Measurements from ENCODE around the gene ADAT1. TPM values are rescaled to one million over a fixed set of nuclear protein-coding genes. Genes with fewer than 3 reads are reported as not detected.

The ADAT1 gene, protein sequence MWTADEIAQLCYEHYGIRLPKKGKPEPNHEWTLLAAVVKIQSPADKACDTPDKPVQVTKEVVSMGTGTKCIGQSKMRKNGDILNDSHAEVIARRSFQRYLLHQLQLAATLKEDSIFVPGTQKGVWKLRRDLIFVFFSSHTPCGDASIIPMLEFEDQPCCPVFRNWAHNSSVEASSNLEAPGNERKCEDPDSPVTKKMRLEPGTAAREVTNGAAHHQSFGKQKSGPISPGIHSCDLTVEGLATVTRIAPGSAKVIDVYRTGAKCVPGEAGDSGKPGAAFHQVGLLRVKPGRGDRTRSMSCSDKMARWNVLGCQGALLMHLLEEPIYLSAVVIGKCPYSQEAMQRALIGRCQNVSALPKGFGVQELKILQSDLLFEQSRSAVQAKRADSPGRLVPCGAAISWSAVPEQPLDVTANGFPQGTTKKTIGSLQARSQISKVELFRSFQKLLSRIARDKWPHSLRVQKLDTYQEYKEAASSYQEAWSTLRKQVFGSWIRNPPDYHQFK
- 10 to 100 TPM; 60.3 to 66.1 TPM for total RNA-seq

DNA sequence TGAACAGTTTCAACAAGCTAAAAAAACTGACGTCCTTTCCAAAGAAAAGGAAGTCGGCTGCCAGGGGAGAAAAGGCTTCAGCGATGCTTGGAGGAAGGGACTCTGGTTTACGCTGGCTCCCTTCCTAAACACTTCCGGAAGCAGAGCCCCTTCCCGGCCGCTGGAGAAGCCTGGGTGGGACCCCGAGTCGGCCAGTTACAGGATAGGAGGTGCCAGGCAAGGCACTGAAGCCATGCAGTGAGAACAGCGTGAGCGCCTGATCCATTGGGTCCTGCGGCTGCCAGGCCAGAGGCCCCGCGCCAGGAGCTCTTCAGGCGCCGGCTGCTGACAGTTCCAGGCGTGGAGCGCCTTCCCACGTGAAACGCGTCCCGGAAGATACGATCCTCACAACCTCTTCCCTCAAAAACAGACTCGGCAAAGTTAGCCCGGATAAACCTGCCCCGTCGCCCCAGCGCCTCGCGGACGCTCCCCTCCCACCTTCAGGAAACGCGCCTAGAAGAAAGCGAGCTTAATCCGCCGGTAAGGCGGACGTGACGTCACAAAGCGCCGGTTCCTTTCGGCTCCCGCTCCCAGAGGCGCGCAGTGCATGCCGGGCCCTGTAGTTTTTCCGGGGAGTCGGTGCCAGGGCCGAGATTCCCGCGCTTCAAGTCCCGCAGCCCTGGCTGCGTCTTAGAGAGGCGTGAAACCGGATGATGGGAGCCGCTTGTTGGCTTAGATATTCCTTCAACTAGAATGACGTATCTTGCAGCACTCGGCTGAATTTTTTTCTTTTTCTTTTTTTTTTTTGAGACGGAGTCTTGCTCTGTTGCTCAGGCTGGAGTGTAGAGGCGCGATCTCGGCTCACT, at the start of gene ADAT1:
ADAT1 (minus strand) TSS at position 521 of the 845 bp plus-strand sequence. CDS start 2,482 bp downstream, outside the sequence.
- no peaks in the 10 kb centered on the region for H3K27me3 Mint-ChIP-seq
- H3K4me1 Mint-ChIP-seq = peaks cover 57% of the 10 kb centered on the region
- no peaks in the 10 kb centered on the region for H3K9me3 Mint-ChIP-seq
- H3K27ac Mint-ChIP-seq = peak within 1 kb of the TSS; percentile 99
- ChIA-PET POLR2A (interaction anchor here (0.6 to 1.5 kb wide), 3 partner anchors 25 to 58 kb away, joined by 3 to 5 read pairs (median 4); partner anchors contain the start of genes KARS1 and TERF2IP), CTCF (interaction anchor here (0.6 to 2.5 kb wide), 9 partner anchors 11 to 1324 kb away, joined by 3 to 15 read pairs (median 3); partner anchors contain the start of gene TMEM170A)
- peaks cover 53% of the 10 kb centered on the region for H3K36me3 Mint-ChIP-seq (ENCODE audit: low read depth)
- H3K4me3 Mint-ChIP-seq = peak within 1 kb of the TSS; percentile 91
- DNase-seq = peak; percentile 98

DNA sequence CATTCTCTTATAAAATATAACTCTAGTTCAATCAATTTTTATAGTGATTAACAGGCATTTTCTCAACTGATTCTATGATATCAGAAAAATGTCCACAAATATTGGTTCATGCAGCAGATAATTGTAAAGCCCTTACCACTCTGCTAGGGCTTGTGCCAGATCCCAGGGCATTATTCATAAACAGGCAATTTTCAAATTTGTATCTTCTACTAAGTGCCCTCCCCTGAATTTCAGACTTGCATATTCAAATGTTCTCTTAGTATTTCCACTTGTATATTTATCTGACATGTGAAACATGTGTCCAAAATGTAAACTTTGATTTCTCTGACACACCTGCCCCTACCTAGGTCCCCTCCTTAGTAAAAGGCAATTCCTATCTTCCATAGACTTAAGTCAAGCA, 44.4 kb upstream of the ADAT1 start:
- no peaks in the 10 kb centered on the region for H3K27me3 Mint-ChIP-seq
- CTCF ChIA-PET = no interaction called here
- H3K4me3 Mint-ChIP-seq = no peak overlapping the region
- DNase-seq = no peak
- H3K4me1 Mint-ChIP-seq = no peaks in the 10 kb centered on the region
- POLR2A ChIA-PET = no interaction called here
- peaks cover 3% of the 10 kb centered on the region for H3K9me3 Mint-ChIP-seq
- peaks cover under 1% of the 10 kb centered on the region for H3K36me3 Mint-ChIP-seq (ENCODE audit: low read depth)
- H3K27ac Mint-ChIP-seq = no peak overlapping the region

DNA sequence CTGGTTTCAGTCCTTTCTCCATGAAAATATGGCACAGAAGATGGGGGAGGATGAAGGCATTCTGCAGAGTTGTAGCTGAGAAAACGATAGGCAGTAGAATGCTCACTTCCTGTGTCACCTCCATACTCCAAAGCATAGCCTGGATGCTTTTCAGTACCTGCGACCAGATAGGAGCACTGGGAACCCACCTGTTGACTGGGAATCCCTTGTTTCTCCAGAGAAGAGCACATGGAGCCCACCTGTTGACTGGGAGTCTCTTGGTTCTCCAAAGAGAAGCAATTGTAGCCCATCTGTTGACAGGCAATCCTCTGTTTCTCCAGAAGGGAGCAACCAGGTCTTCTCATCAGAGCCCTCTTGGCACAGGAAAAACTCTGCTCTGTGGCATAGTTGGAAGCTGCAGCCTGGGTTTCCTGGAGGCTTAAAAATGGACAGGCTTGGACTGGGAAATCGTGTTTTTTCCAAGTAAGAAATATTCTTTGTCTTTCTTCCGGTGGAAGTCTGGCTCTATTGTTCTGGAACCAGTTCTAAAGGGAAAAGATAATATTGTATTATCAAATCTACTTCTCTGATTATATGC, 37.7 kb upstream of the ADAT1 start:
- H3K4me1 Mint-ChIP-seq = no peaks in the 10 kb centered on the region
- ChIA-PET CTCF (no interaction called here), POLR2A (no interaction called here)
- no peak overlapping the region for H3K27ac Mint-ChIP-seq
- peaks cover 2% of the 10 kb centered on the region for H3K9me3 Mint-ChIP-seq
- no peak overlapping the region for H3K4me3 Mint-ChIP-seq
- no peaks in the 10 kb centered on the region for H3K27me3 Mint-ChIP-seq
- peaks cover 34% of the 10 kb centered on the region for H3K36me3 Mint-ChIP-seq (ENCODE audit: low read depth)
- no peak for DNase-seq

DNA sequence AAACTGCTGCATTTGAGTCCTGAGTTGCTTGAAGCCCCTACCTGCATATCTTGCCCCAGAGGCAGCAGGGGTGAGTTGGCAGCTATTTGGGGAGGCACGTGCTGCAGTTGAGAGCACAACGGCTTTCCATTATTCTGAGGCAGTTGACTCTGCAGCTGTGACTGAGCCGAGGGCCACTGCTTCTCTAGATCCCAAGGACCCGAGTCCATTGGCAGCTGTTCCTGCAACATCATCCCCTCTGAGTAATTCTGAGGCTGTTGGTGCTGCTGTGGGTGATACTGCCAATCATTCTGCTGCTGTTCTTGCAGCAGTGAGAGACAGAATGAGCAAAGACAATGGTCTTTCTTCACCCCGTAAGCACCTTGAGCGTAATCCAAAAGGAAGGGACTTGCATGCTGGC, 37.2 kb upstream of the ADAT1 start:
- Mint-ChIP-seq H3K27me3 (no peaks in the 10 kb centered on the region), H3K9me3 (no peaks in the 10 kb centered on the region), H3K4me3 (no peak overlapping the region), H3K27ac (no peak overlapping the region), H3K4me1 (no peaks in the 10 kb centered on the region), H3K36me3 (ENCODE audit: low read depth) (peaks cover 38% of the 10 kb centered on the region)
- ChIA-PET POLR2A (no interaction called here), CTCF (interaction anchor here (0.9 kb wide), 1 partner anchor 9 kb away, joined by 4 read pairs; no protein-coding TSS in a partner anchor)
- no peak for DNase-seq

DNA sequence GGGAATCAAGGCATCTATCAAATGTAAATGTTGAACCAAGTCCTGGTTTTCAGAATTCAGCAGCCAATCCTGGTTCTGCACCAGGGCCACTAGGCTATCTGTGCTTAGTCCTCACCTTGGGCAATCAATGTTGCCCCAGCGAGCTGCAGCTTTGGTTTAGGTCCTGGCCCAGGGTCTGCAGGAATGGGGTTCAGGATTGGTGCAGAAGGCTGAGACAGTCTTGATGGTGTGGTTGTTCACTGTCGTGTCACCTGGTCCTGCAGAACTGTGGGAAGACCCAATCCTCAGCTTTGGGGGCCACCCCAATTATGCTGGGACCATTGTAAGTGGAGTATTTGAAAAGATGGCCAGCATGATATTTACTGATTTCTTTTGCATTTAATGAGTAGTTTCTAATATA, 35.1 kb upstream of the ADAT1 start:
- H3K4me3 Mint-ChIP-seq = no peak overlapping the region
- no peaks in the 10 kb centered on the region for H3K27me3 Mint-ChIP-seq
- ChIA-PET POLR2A (no interaction called here), CTCF (no interaction called here)
- H3K9me3 Mint-ChIP-seq = no peaks in the 10 kb centered on the region
- no peak overlapping the region for H3K27ac Mint-ChIP-seq
- peaks cover 12% of the 10 kb centered on the region for H3K4me1 Mint-ChIP-seq
- no peak for DNase-seq
- H3K36me3 Mint-ChIP-seq (ENCODE audit: low read depth) = peaks cover 52% of the 10 kb centered on the region

DNA sequence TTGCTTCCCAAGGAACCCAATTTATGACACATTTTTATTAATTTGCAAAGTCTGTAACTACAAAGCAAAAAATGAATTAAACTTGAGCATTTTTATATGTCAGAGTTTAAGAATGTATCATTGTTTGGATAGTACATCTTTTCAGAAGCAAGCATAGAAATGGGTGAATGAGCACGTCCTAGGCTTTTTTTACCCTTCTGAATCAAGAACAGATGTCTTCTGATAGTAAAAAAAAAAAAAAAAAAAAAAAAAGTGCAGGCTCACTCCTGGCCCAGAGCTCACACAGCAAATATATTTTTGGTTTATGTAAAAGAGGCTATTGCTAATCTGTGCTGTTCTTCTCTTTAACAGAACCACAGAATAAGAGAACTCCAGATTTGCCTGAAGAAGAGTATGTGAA, 30.8 kb upstream of the ADAT1 start:
- H3K9me3 Mint-ChIP-seq = no peaks in the 10 kb centered on the region
- DNase-seq = no peak
- H3K27me3 Mint-ChIP-seq = no peaks in the 10 kb centered on the region
- no peak overlapping the region for H3K4me3 Mint-ChIP-seq
- ChIA-PET CTCF (no interaction called here), POLR2A (interaction anchor here (0.7 kb wide), 1 partner anchor 22 kb away, joined by 4 read pairs; no protein-coding TSS in a partner anchor)
- peaks cover 65% of the 10 kb centered on the region for H3K36me3 Mint-ChIP-seq (ENCODE audit: low read depth)
- H3K4me1 Mint-ChIP-seq = peaks cover 44% of the 10 kb centered on the region
- H3K27ac Mint-ChIP-seq = peak overlapping the region; percentile 58

DNA sequence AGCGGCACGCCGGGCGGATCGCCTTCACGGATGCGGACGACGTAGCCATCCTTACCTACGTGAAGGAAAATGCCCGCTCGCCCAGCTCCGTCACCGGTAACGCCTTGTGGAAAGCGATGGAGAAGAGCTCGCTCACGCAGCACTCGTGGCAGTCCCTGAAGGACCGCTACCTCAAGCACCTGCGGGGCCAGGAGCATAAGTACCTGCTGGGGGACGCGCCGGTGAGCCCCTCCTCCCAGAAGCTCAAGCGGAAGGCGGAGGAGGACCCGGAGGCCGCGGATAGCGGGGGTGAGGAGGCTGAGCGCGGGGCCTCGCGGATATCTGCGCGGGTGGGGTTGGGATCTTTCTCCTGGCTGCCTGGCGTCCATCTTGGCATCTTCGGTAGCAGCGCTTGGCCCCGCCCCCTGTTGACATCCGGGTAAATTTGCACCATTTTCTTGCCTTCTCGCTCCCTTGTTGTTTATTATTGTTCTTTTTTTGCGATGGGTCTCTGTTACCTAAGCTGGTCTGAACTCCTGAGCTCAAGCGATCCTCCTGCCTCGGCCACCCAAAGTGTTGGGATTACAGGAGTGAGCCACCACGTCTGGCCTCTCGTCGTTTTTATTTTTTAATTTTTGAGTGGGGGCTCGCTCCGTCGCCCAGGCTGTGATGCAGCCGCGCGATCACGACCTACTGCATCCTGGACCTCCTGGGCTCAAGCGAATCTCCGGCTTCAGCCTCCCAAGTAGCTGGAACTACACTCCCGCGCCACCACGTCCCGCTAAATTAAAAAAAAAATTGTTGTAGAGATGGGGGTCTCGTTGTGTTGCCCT, 25.4 kb upstream of the ADAT1 start:
- peak overlapping the region; percentile 99 for H3K4me3 Mint-ChIP-seq
- H3K36me3 Mint-ChIP-seq (ENCODE audit: low read depth) = peaks cover 56% of the 10 kb centered on the region
- CTCF ChIA-PET = interaction anchor here (0.5 to 2.9 kb wide), 8 partner anchors 8 to 268 kb away, joined by 3 to 13 read pairs (median 4); partner anchors contain the start of gene TMEM170A
- POLR2A ChIA-PET = interaction anchor here (0.7 to 1.0 kb wide), 2 partner anchors 25 to 547 kb away, joined by 3 to 4 read pairs; partner anchors contain the start of gene ADAT1
- H3K27ac Mint-ChIP-seq = peak overlapping the region; percentile 94
- no peaks in the 10 kb centered on the region for H3K9me3 Mint-ChIP-seq
- peak; percentile 90 for DNase-seq
- H3K4me1 Mint-ChIP-seq = peaks cover 70% of the 10 kb centered on the region
- H3K27me3 Mint-ChIP-seq = no peaks in the 10 kb centered on the region

DNA sequence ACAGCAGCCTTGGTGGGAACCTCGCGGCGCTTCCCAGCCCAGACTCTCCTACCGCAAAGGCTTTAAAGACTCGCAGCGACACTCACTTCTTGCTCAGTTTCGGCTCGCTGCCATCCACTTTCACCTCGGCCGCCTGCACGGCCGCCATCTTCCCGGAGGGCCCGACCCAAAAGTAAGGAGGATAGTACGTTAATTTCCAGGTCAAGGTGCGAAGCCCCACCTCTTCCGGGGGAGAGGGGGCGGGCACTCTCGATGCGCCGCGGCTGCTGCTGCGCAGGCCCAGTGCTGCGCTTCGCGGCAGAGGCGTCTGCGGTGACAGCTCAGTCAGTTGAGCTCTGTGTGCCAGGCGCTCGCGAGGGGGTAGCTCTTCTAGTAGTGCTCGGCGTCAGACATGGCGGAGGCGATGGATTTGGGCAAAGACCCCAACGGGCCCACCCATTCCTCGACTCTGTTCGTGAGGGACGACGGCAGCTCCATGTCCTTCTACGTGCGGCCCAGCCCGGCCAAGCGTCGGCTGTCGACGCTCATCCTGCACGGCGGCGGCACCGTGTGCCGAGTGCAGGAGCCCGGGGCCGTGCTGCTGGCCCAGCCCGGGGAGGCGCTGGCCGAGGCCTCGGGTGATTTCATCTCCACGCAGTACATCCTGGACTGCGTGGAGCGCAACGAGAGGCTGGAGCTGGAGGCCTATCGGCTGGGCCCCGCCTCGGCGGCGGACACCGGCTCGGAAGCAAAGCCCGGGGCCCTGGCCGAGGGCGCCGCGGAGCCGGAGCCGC, 24.6 kb upstream of the ADAT1 start, which contains the start of the genes KARS1 and TERF2IP:
KARS1 (minus strand) TSS at position 174 of the 773 bp plus-strand sequence; CDS start at position 148, 26 bp downstream.
TERF2IP (plus strand) TSS at position 282 of the 773 bp plus-strand sequence; CDS start at position 392, 110 bp downstream.
- Mint-ChIP-seq H3K36me3 (ENCODE audit: low read depth) (peaks cover 55% of the 10 kb centered on the region), H3K27me3 (no peaks in the 10 kb centered on the region)
- POLR2A ChIA-PET = interaction anchor here (0.6 to 1.0 kb wide), 2 partner anchors 25 to 115 kb away, joined by 3 to 4 read pairs; partner anchors contain the start of gene ADAT1

DNA sequence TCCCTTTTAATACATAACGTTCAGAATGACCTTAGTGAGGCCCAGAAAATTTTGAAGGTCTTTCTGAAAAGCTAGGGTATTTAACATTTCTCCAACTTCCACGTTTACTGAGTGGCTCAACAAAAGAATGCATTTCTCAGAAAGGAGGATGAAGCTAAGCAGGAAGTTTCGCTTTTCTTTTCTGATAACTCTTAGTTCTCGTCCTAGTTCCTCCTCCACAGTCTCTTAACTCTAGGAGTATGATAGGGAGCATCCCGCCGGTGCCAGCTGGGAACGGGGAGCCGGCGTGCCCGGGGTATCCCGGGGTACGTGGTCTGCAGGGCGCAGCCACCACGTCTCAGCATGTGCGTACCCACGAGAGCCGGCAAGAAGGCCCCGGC, 24.0 kb upstream of the ADAT1 start:
- peaks cover 55% of the 10 kb centered on the region for H3K36me3 Mint-ChIP-seq (ENCODE audit: low read depth)
- peak overlapping the region; percentile 94 for H3K27ac Mint-ChIP-seq
- H3K27me3 Mint-ChIP-seq = no peaks in the 10 kb centered on the region
- peak overlapping the region; percentile 99 for H3K4me3 Mint-ChIP-seq
- no peaks in the 10 kb centered on the region for H3K9me3 Mint-ChIP-seq
- ChIA-PET CTCF (interaction anchor here (1.0 to 2.9 kb wide), 6 partner anchors 8 to 182 kb away, joined by 3 to 13 read pairs (median 4); partner anchors contain the start of gene TMEM170A), POLR2A (interaction anchor here (0.6 to 1.0 kb wide), 2 partner anchors 24 to 115 kb away, joined by 3 to 4 read pairs; partner anchors contain the start of gene ADAT1)
- DNase-seq = no peak
- H3K4me1 Mint-ChIP-seq = peaks cover 63% of the 10 kb centered on the region

More for the DNA sequence above, 24.6 kb upstream of the ADAT1 start, which contains the start of the genes KARS1 and TERF2IP:
- Mint-ChIP-seq H3K4me1 (peaks cover 66% of the 10 kb centered on the region), H3K4me3 (peak within 1 kb of the TSS; percentile 99), H3K9me3 (no peaks in the 10 kb centered on the region), H3K27ac (peak within 1 kb of the TSS; percentile 94)
- CTCF ChIA-PET = interaction anchor here (0.5 to 2.9 kb wide), 8 partner anchors 9 to 183 kb away, joined by 3 to 13 read pairs (median 4); partner anchors contain the start of gene TMEM170A
- peak; percentile 95 for DNase-seq

DNA sequence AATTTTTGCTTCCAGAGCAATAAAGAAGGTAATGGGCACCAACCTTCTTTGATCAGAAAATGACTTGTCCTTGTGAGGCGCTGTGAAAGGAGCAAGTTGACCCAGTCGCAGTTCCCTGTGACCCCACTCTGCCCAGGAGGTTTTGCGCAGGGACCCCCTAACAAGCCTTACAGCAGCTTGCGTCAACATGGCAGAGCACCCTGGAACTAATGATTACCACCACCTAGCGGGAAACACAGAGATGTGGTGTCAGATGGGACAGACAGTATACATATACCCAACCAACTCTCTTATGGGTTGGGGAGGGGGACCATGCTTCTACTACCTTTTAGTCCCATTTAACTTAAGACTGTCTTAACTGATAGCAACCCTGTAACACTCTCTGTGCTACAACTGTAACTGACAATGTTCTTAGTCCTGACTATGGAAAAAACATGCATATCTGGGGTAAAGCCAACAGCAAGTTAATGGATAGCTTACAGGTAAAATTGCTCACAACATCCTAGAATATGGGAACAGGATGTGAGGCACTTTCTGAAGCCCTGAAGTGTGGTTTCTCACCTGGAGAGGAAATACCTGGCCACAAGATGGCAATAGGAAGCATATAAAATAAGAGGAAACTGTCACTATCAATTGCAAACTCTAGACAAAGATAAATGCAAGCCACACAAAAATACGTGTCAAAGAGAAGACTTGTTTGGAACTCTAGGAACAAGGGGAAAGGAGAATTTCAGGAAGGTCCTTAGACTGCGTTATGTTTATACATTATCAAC, 21.3 kb upstream of the ADAT1 start:
- Mint-ChIP-seq H3K36me3 (ENCODE audit: low read depth) (peaks cover 61% of the 10 kb centered on the region), H3K4me3 (peak overlapping the region; percentile 64), H3K27ac (peak overlapping the region; percentile 80), H3K27me3 (no peaks in the 10 kb centered on the region), H3K4me1 (peaks cover 48% of the 10 kb centered on the region), H3K9me3 (no peaks in the 10 kb centered on the region)
- DNase-seq = no peak
- POLR2A ChIA-PET = interaction anchor here (0.7 kb wide), 1 partner anchor 23 kb away, joined by 3 read pairs; no protein-coding TSS in a partner anchor
- CTCF ChIA-PET = interaction anchor here (1.3 to 1.4 kb wide), 2 partner anchors 12 to 22 kb away, joined by 3 to 6 read pairs; no protein-coding TSS in a partner anchor

All from activated CD4-positive, alpha-beta T cell treated with anti-CD3 and anti-CD28 coated beads, Interleukin-2, amount 10 ng/mL, durations not matched to agents 7 days and 5 days (primary cell).